Bone marrow (tissue), 2 donors: ENCODE data around the gene LRRC8E.

Source experiments
- DNase-seq, 2 donors: peaks; one replicate each; lab custom pipeline; 2025; lab: John Stamatoyannopoulos, UW

The LRRC8E gene

DNA sequence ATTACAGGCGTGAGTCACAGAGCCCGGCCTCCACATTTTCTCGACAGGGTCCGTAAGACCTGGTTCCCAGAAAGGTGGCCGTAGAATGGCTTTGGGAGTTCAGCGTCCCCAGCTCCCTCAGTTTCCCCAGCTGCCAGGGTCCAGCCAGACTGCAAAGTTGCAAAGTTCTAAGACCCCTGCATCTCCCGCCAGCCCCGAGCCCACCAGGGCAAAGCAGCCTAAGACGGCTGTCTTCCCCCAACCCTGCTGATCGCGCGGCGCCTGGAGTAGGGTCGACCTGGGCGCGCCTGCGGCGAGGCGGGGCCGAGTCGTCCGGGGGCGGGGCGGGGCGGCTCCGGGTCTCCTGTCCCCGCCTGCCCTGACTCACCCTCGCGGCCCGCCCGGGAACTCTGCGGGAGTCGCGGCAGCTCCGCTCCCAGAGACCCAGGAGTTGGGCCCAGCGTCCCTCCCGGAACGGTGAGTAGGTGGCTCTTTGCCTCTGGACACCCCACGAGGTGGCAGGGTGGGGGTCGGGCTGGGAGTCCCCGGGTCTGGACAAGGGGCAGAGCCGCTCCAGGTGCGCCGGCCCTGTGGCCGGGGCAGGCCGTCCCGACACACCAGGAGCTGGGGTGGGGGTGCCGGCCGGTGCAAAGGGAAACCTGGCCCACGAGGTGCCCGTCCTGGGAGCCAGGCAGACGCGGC is at the start of gene LRRC8E:
TSS of gene LRRC8E (plus strand) at position 366 of the 681 bp plus-strand sequence. CDS start 7,094 bp downstream, outside the sequence.
- DNase-seq = no peak

DNA sequence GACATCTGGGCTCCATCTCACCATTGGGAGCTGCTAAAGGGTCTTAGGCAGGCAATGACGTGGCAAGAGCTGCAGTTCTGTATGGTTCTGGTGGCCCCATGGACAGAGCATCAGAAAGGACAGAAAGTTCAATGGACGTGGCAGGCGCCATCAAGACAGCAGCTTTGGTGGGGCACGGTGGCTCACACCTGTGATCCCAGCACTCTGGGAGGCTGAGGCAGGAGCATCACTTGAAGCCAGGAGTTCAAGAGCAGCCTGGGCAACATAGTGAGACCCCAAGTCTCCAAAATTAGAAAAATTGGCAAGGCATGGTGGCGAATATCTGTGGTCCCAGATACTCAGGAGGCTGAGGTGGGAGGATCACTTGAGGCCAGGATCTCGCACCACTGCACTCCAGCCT is 48.8 kb upstream of the LRRC8E start:
- DNase-seq = no peak

- DNase-seq = no peak
Measured at GRCh38 chr19:7840629-7841028, 47.7 kb upstream of the LRRC8E start.

- DNase-seq = no peak
Measured at GRCh38 chr19:7841751-7842660, 46.3 kb upstream of the LRRC8E start.

GRCh38 chr19:7842661-7843294 is 45.5 kb upstream of the LRRC8E start:
- DNase-seq = no peak

DNA sequence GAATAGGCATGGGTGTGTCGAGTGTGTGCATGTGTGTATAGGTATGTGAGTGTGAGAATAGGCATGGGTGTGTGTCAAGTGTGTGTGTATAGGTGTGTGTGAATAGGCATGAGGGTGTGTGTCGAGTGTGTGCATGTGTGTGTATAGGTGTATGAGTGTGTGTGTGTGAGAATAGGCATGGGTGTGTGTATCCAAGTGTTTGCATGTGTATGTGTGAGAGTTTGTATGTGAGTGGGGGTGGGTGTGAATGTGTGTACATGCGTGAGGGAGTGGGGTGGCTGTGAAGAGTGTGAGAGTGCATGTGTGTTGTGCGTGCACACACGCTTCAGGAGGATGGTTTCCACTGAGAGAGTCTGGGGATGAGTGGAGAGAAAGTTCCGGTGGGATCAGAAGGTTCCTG is 44.8 kb upstream of the LRRC8E start:
- no peak for DNase-seq

DNA sequence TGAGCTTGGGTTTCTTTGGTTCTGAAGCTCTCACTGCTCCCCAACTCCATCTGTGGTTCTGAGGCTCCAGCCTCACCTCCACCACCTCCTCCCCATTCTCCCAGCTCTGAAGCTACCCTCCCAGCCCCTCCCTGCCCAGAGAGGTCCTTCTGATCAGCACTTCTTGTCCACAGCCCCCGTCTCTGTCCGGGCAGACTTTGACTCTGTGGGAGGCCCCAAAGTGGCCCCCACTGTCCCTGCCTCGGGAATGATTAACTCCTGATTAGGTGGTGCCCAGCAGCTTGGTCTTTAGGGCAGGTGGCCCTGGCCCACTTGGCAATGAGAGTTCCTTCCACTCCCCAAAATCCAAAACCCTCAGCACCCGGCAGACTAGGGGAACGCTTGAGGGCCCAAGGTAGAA is 43.9 kb upstream of the LRRC8E start:
- DNase-seq = no peak

- no peak for DNase-seq
Measured at GRCh38 chr19:7844951-7845350, 43.4 kb upstream of the LRRC8E start.

DNA sequence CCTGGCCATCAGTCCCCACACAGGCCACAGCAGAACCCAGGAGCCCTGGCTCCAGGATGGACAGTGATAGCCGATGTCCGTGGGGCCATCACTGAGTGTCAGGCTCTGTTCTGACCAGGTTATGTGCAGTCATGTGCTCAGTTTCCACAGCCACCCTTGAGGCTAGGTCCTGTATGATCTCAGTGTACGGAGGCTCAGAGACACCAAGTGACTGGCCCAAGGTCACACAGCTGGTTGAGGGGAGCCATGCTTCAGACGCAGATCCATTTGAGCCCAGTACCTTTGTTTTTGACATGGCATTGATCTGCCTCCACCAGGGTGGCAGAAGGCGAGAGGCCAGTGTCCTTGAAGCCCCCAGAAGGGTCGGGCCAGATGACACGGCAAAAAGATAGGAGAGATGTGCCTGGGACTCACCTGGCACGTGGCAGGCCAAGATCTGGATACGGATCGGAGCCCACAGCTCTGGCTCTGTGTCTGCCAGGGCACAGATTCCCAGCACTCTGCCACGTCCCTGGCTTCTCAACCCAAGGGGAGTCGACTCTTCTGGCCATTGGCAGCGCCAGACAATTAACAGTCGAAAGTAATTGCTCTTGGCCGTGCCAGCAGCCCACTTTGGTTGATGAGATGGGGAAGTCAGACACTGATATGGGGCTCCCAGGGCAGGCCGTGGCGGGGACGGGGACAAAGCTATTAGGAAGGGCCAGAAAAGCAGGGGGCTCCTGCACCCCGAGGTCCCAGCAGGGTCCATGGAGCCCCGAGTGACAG is 42.7 kb upstream of the LRRC8E start:
- no peak for DNase-seq

- no peak for DNase-seq
Measured at GRCh38 chr19:7846155-7846646, 42.1 kb upstream of the LRRC8E start.

- DNase-seq = no peak
Measured at GRCh38 chr19:7847664-7848063, 40.6 kb upstream of the LRRC8E start.

- no peak for DNase-seq
Measured at GRCh38 chr19:7848779-7849457, 39.4 kb upstream of the LRRC8E start.

DNA sequence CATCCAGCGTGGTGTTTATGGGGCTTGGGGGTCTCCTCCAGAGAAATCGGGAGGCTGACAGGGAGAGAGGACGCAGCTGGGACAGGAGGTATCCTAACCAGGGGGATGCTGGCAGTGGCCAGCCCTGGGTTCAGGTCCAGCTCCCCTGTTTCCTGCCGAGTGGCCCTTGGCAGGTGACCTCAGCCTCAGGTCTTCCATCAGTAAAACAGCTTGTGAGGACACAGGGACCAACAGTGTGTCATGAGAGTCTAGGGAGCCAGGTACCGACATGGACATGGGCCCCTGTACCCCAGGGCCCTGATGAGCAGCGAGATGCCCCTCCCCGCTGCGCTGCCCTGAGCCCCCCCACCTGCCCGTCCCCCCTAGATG is 38.7 kb upstream of the LRRC8E start:
- DNase-seq = no peak

DNA sequence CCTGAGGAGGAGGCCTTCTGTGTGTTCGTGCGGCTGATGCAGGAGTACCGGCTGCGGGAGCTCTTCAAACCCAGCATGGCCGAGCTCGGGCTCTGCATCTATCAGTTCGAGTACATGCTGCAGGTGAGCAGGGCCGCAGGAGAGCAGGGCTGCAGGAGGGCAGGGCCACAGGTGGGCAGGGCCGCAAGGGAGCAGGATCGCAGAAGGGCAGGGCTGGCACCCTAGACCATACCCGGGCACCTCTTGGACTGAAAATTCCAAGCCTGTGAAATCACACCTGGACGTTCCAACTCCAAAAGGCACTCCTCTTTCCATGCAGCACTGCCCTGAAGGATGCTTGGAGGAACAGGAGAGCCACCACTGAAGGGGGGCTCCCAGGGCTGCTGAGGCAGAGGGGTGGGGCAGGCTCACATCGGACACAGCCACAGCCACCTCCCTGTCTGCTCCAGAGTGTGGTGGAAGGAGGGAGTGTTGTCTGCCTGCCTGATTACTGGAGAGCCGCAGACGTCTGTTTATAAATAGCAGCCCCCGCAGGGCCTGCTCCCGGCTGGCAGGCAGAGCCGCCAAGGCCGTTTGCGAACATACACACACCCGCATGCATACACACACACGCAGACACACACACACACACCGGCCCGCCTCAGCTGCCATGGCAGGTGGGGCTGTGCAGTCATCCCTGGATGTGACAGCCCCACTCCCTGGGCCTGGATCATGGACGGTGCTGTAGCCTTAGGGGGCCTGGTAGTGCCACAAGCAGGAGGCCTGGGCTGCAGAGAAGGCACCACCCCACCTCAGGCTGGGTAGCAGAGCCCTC is 38.1 kb upstream of the LRRC8E start:
- no peak for DNase-seq

- DNase-seq = no peak
Measured at GRCh38 chr19:7850945-7851622, 37.2 kb upstream of the LRRC8E start.

- no peak for DNase-seq
Measured at GRCh38 chr19:7851623-7852500, 36.4 kb upstream of the LRRC8E start.

DNA sequence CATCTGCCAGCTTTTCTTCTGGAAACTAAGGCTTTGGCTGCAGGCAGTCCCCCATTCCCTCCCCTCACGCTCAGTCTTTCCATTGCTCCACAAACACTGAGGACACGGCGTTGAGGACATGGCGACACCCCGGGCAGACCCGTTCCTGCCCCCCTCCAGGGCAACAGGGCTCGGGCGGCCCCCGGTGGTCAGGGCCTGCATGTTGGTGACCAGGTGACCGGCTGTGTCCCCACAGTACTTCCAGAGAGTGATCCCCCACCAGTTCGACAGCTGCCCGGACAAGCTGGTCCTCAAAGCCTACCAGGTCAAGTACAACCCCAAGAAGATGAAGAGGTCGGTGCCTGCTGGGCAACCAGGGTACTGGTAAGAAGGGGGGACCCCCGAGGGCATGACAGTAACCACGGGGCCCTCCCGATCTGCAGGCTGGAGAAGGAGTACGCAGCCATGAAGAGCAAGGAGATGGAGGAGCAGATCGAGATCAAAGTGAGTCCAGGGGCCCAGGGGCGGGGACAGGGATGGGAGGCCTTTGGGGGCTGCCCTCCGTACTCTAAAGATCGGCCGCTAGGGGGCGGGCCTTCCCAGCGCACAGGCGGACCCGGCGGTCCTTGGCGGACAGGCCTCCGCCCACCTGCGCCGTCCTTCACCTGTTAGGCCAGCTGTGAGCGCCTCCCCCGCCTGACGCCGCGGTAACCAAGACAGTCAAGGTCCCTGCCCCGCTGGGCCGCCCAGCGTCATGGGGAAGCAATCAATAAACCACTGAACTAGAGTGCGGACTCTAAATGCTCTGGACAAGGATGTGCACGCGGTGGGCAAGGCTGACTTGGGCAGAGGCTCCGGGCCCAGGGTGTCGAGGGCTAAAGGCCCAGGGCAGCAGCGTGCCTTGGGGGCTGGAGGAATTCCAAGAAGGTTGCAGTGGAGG is 35.2 kb upstream of the LRRC8E start:
- DNase-seq = peak in 1 of 2 donors; percentile 27

GRCh38 chr19:7853770-7854128 is 34.6 kb upstream of the LRRC8E start:
- no peak for DNase-seq
